Measurements from ENCODE around the gene MRPL49. TPM values are rescaled to one million over a fixed set of nuclear protein-coding genes. Genes with fewer than 3 reads are reported as not detected.

Gene MRPL49
- total and polyA plus RNA-seq, 2 donors (not counting 3 experiments of a cell fraction or from before 2014, with no cell fraction given) = 49.7 to 90.4 TPM

GRCh38 chr11:65157336-65157735 is 35.2 kb downstream of the MRPL49 start:
- no peak overlapping the region for H3K9ac ChIP-seq (replicated peaks; ENCODE audit: extremely low read depth, insufficient read depth, low read length)
- H3K27ac ChIP-seq (ENCODE audit: insufficient read depth, low read depth, low read length) = no peak overlapping the region
- FAIRE-seq = no peak
- H3K4me2 ChIP-seq (ENCODE audit: insufficient read depth, low read length) = no peak overlapping the region
- no peak overlapping the region for H3K4me3 ChIP-seq (replicated peaks in 1 of 3; ENCODE audit: insufficient read depth in 1 of 3, low read depth in 1 of 3, low read length in 3 of 3)
- peaks cover 0 to 2% of the 10 kb centered on the region in 2 experiments for H3K27me3 ChIP-seq (ENCODE audit: control insufficient read depth in 2 of 2, insufficient read depth in 2 of 2, low read length in 2 of 2)
- no peaks in the 10 kb centered on the region for H3K79me2 ChIP-seq (ENCODE audit: control insufficient read depth, insufficient read depth, low read length)
- intact Hi-C loops (cut with micrococcal nuclease) = no loop called here
- TF ChIP-seq JUN (IDR thresholded peaks at IDR 0.05; ENCODE audit: borderline replicate concordance, insufficient read depth, insufficient read length, low read depth) (no peak), EZH2 (IDR thresholded peaks at IDR 0.05; ENCODE audit: borderline replicate concordance, low read depth, low read length, severe bottlenecking) (no peak), POLR2A (IDR thresholded peaks at IDR 0.05; ENCODE audit: low read depth, low read length) (no peak), FOS (IDR thresholded peaks at IDR 0.05; ENCODE audit: borderline replicate concordance, insufficient read depth, low read length) (no peak)
- no peaks in the 10 kb centered on the region for H3K9me1 ChIP-seq (replicated peaks; ENCODE audit: control insufficient read depth, extremely low read depth, insufficient read depth, low read length)
- no peaks in the 10 kb centered on the region for H3K4me1 ChIP-seq (ENCODE audit: control insufficient read depth, extremely low read depth, insufficient read depth, low read length)
- dilution Hi-C loops (cut with MboI; ENCODE audit: extremely low pct_ligation_motif_present, low sequenced_read_pairs) = no loop called here
- no TSS peak for BruUV-seq (replicated peaks)
- H3K36me3 ChIP-seq (ENCODE audit: control insufficient read depth in 2 of 2, extremely low read depth in 1 of 2, insufficient read depth in 2 of 2, low read length in 2 of 2) = no peaks in the 10 kb centered on the region
- no peak overlapping the region for H2AFZ ChIP-seq (ENCODE audit: low read depth, low read length)
- ChIA-PET POLR2A (no interaction called here), CTCF (interaction anchor here (1.0 to 1.4 kb wide), 2 partner anchors 8 to 21 kb away, joined by 3 to 4 read pairs; no protein-coding TSS in a partner anchor)
- H4K20me1 ChIP-seq (replicated peaks; ENCODE audit: control insufficient read depth, extremely low read depth, insufficient read depth, low read length) = no peaks in the 10 kb centered on the region
- DNase-seq (ENCODE audit: low read depth, low spot score) = no peak
- no peaks in the 10 kb centered on the region for H3K9me3 ChIP-seq (replicated peaks; ENCODE audit: control insufficient read depth, insufficient read depth, low read length)

- Histone ChIP-seq H3K4me1 (ENCODE audit: control insufficient read depth, extremely low read depth, insufficient read depth, low read length) (no peaks in the 10 kb centered on the region), H3K9me3 (replicated peaks; ENCODE audit: control insufficient read depth, insufficient read depth, low read length) (no peaks in the 10 kb centered on the region), H3K9me1 (replicated peaks; ENCODE audit: control insufficient read depth, extremely low read depth, insufficient read depth, low read length) (no peaks in the 10 kb centered on the region), H4K20me1 (replicated peaks; ENCODE audit: control insufficient read depth, extremely low read depth, insufficient read depth, low read length) (no peaks in the 10 kb centered on the region), H3K9ac (replicated peaks; ENCODE audit: extremely low read depth, insufficient read depth, low read length) (no peak overlapping the region), H3K27ac (ENCODE audit: insufficient read depth, low read depth, low read length) (no peak overlapping the region), H3K27me3 (ENCODE audit: control insufficient read depth in 2 of 2, insufficient read depth in 2 of 2, low read length in 2 of 2) (no peaks in the 10 kb centered on the region), H2AFZ (ENCODE audit: low read depth, low read length) (no peak overlapping the region), H3K36me3 (ENCODE audit: control insufficient read depth in 2 of 2, extremely low read depth in 1 of 2, insufficient read depth in 2 of 2, low read length in 2 of 2) (no peaks in the 10 kb centered on the region), H3K79me2 (ENCODE audit: control insufficient read depth, insufficient read depth, low read length) (no peaks in the 10 kb centered on the region), H3K4me3 (replicated peaks in 1 of 3; ENCODE audit: insufficient read depth in 1 of 3, low read depth in 1 of 3, low read length in 3 of 3) (no peak overlapping the region), H3K4me2 (ENCODE audit: insufficient read depth, low read length) (no peak overlapping the region)
- BruUV-seq (replicated peaks) = no TSS peak
- ChIA-PET POLR2A (no interaction called here), CTCF (no interaction called here)
- TF ChIP-seq POLR2AphosphoS5 (IDR thresholded peaks at IDR 0.05; ENCODE audit: insufficient read depth, low read depth, low read length) (no peak), JUN (IDR thresholded peaks at IDR 0.05; ENCODE audit: borderline replicate concordance, insufficient read depth, insufficient read length, low read depth) (no peak), POLR2A (IDR thresholded peaks at IDR 0.05; ENCODE audit: low read depth, low read length) (no peak), EZH2 (IDR thresholded peaks at IDR 0.05; ENCODE audit: borderline replicate concordance, low read depth, low read length, severe bottlenecking) (no peak), CTCF (IDR thresholded peaks at IDR 0.05; ENCODE audit: extremely low read depth in 1 of 2, insufficient read depth in 1 of 2, low read depth in 1 of 2, low read length in 2 of 2) (no peak), GATA2 (IDR thresholded peaks at IDR 0.05; ENCODE audit: insufficient read depth, insufficient read length, low read depth, low read length) (no peak), MYC (IDR thresholded peaks at IDR 0.05; ENCODE audit: low read depth, low read length) (no peak), FOS (IDR thresholded peaks at IDR 0.05; ENCODE audit: borderline replicate concordance, insufficient read depth, low read length) (no peak), MAX (IDR thresholded peaks at IDR 0.05; ENCODE audit: insufficient read depth, insufficient read length) (no peak)
- dilution Hi-C loops (cut with MboI; ENCODE audit: extremely low pct_ligation_motif_present, low sequenced_read_pairs) (no loop called here), intact Hi-C loops (cut with micrococcal nuclease) (no loop called here)
- no peak for DNase-seq (ENCODE audit: low read depth, low spot score)
- no peak for FAIRE-seq
These were observed 36.9 kb downstream of the MRPL49 start for GRCh38 chr11:65159012-65159411.
